ENCODE data around the gene MTOR. TPM values are rescaled to one million over a fixed set of nuclear protein-coding genes. Genes with fewer than 3 reads are reported as not detected.

Gene MTOR
- total RNA-seq, 1 experiment from 2014 or later, result 48.0 TPM

DNA sequence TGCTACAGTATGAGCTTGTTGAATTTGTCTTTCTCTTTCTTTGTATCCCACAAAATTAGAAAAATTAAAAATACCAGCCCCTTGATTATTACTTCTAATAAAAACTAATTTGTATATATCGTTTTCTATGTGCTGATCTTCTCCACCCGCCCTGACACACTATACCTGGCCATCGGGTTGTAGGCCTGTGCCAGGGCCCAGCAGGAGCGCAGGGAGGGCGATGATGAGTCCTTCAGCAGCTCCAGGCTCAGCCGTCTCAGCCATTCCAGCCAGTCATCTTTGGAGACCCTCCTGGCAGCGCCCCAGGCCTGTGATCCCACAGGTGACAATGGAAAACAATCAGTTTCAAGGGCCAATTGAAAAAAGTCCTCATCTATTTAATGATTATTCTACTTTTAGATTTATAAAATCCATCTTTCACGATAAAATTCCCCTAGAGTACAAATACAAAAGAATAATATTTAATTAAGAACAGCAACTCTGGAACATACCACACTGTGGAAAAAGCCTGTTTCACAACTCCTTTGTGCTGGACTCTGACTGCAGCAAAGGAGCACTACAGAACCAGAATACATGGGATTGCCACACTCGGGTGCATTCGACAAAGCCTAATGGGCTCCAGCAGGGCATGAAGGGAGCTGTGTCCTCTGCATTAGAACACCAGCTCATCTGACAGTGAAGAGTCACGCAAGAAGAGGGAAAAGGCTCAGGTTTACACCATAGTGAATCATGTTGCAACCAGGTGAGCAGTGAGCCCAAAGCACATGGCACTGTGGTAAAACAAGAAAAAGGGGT lies 57.8 kb downstream of the MTOR start:
- Histone ChIP-seq H3K79me2 (ENCODE audit: low read length) (no peaks in the 10 kb centered on the region), H4K20me1 (ENCODE audit: low read length) (no peaks in the 10 kb centered on the region), H3K9ac (ENCODE audit: low read length) (no peak overlapping the region), H3K36me3 (ENCODE audit: low read depth, low read length) (peaks cover 49% of the 10 kb centered on the region), H2AFZ (ENCODE audit: low read length) (no peak overlapping the region), H3K4me3 (ENCODE audit: low read length) (no peak overlapping the region), H3K27me3 (ENCODE audit: low read length) (no peaks in the 10 kb centered on the region), H3K4me2 (ENCODE audit: low read length) (no peak overlapping the region), H3K9me3 (ENCODE audit: low read length) (no peaks in the 10 kb centered on the region), H3K9me2 (replicated peaks; ENCODE audit: low read length) (no peaks in the 10 kb centered on the region), H3F3A (ENCODE audit: low read length, unreplicated experiment) (no peaks in the 10 kb centered on the region), H3K4me1 (ENCODE audit: insufficient read depth, low read length) (no peaks in the 10 kb centered on the region), H3K27ac (ENCODE audit: low read length) (no peak overlapping the region)
- no TSS peak for BruUV-seq (replicated peaks)
- intact Hi-C loops (cut with micrococcal nuclease), result no loop called here
- POLR2A ChIA-PET (ENCODE audit: unreplicated experiment), result no interaction called here
- TF ChIP-seq, protein P1, sequence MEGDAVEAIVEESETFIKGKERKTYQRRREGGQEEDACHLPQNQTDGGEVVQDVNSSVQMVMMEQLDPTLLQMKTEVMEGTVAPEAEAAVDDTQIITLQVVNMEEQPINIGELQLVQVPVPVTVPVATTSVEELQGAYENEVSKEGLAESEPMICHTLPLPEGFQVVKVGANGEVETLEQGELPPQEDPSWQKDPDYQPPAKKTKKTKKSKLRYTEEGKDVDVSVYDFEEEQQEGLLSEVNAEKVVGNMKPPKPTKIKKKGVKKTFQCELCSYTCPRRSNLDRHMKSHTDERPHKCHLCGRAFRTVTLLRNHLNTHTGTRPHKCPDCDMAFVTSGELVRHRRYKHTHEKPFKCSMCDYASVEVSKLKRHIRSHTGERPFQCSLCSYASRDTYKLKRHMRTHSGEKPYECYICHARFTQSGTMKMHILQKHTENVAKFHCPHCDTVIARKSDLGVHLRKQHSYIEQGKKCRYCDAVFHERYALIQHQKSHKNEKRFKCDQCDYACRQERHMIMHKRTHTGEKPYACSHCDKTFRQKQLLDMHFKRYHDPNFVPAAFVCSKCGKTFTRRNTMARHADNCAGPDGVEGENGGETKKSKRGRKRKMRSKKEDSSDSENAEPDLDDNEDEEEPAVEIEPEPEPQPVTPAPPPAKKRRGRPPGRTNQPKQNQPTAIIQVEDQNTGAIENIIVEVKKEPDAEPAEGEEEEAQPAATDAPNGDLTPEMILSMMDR (conservative IDR thresholded peaks at IDR 0.05; ENCODE audit: low read depth, low read length), result no peak
- TF ChIP-seq EZH2 (IDR thresholded peaks at IDR 0.05; ENCODE audit: low read length, unreplicated experiment) (no peak), EZH2phosphoT487 (IDR thresholded peaks at IDR 0.05; ENCODE audit: borderline replicate concordance, low read length) (no peak)
- no peak for DNase-seq
- ATAC-seq, result no peak
- CTCF ChIA-PET, result no interaction called here

DNA sequence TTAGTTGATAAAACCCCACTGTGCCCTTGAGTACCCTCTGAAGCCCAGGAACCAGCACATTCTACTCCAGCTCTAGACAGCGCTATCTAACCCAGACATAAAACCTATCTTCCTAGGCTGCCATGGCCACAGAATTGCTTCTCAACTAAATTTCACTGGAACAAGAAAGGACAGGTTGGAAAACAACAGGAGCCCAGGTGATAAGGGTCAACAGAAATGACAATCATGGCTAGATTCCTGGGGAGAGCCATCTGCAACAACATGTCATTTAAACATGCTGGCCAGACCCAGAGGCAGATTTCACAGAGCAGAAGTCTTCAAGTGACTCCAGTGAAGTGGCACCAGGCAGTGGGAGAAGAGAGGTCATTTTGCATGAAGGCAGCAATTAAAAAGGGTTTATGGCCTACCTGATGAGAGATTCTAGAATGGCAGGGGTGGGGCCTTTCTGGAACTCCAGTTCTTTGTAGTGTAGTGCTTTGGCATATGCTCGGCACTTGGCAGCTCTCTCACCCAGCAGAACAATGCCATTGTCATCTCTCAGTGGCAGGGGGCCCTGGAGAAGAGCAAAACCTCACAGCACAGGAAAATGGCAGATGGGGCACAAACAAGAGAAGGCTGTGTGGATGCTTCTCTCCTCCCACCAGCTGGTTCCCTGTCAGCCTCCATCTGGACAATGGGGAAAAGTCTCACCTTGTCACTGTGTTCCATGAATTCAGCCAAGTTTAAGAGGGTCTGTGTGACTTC lies 63.3 kb downstream of the MTOR start:
- peaks cover 8% of the 10 kb centered on the region; the same call in 1 of the 2 replicates for H3K4me1 ChIP-seq (ENCODE audit: insufficient read depth, low read length)
- H3K4me3 ChIP-seq (ENCODE audit: low read length), result no peak overlapping the region
- ATAC-seq (no peak), DNase-seq (no peak)
- POLR2A ChIA-PET (ENCODE audit: unreplicated experiment), result no interaction called here
- H3K4me2 ChIP-seq (ENCODE audit: low read length), result no peak overlapping the region
- no peaks in the 10 kb centered on the region for H4K20me1 ChIP-seq (ENCODE audit: low read length)
- BruUV-seq (replicated peaks), result no TSS peak
- CTCF ChIA-PET, result interaction anchor here (1.0 kb wide), 1 partner anchor 162 kb away, joined by 4 read pairs; no protein-coding TSS in a partner anchor
- TF ChIP-seq, protein P1 (conservative IDR thresholded peaks at IDR 0.05; ENCODE audit: low read depth, low read length), result no peak
- TF ChIP-seq EZH2phosphoT487 (IDR thresholded peaks at IDR 0.05; ENCODE audit: borderline replicate concordance, low read length), result no peak
- TF ChIP-seq EZH2 (IDR thresholded peaks at IDR 0.05; ENCODE audit: low read length, unreplicated experiment), result no peak
- no peaks in the 10 kb centered on the region for H3F3A ChIP-seq (ENCODE audit: low read length, unreplicated experiment)
- intact Hi-C loops (cut with micrococcal nuclease), result loop anchor here (10.0 kb wide), 1 partner anchor 84 kb away; no protein-coding TSS in a partner anchor
- no peaks in the 10 kb centered on the region for H3K9me2 ChIP-seq (replicated peaks; ENCODE audit: low read length)
- no peak overlapping the region for H2AFZ ChIP-seq (ENCODE audit: low read length)
- H3K27me3 ChIP-seq (ENCODE audit: low read length), result no peaks in the 10 kb centered on the region
- no peaks in the 10 kb centered on the region for H3K9me3 ChIP-seq (ENCODE audit: low read length)
- H3K79me2 ChIP-seq (ENCODE audit: low read length), result no peaks in the 10 kb centered on the region
- H3K27ac ChIP-seq (ENCODE audit: low read length), result no peak overlapping the region
- H3K9ac ChIP-seq (ENCODE audit: low read length), result no peak overlapping the region
- H3K36me3 ChIP-seq (ENCODE audit: low read depth, low read length), result peaks cover 47% of the 10 kb centered on the region
